ENCODE results near the gene CHCHD2. TPM values are rescaled to one million over a fixed set of nuclear protein-coding genes. Genes with fewer than 3 reads are reported as not detected.

CHCHD2 gene
- total RNA-seq, 2 donors from 2014 or later = 356 to 575 TPM

GRCh38 chr7:56062382-56062781 lies 43.9 kb downstream of the CHCHD2 start:
- no peaks in the 10 kb centered on the region for H3K27me3 ChIP-seq (replicated peaks; ENCODE audit: insufficient read depth)
- intact Hi-C loops (cut with DNase I) = no loop called here
- 92% methylated on average over 2 of the region's 2 CpGs for WGBS
- H3K27ac ChIP-seq = no peak overlapping the region
- no peak for DNase-seq (ENCODE audit: low spot score)
- no peaks in the 10 kb centered on the region for H3K36me3 ChIP-seq
- no peaks in the 10 kb centered on the region for H3K4me1 ChIP-seq (replicated peaks)
- no peak for TF ChIP-seq POLR2AphosphoS5 (IDR thresholded peaks at IDR 0.05)
- TF ChIP-seq POLR2A (IDR thresholded peaks at IDR 0.05) = no peak
- no peak for TF ChIP-seq CTCF (IDR thresholded peaks at IDR 0.05)
- no peak overlapping the region for H3K4me3 ChIP-seq
- H3K9me3 ChIP-seq = no peaks in the 10 kb centered on the region

GRCh38 chr7:56053993-56054392 lies 52.3 kb downstream of the CHCHD2 start:
- Histone ChIP-seq H3K4me3 (no peak overlapping the region), H3K27me3 (replicated peaks; ENCODE audit: insufficient read depth) (no peaks in the 10 kb centered on the region), H3K27ac (no peak overlapping the region), H3K36me3 (peaks cover 8 to 11% of the 10 kb centered on the region in 2 donors), H3K9me3 (no peaks in the 10 kb centered on the region), H3K4me1 (replicated peaks) (no peaks in the 10 kb centered on the region)
- intact Hi-C loops (cut with DNase I) = loop anchor here (10.0 kb wide), 1 partner anchor 89 kb away; the partner anchor contains the start of gene NIPSNAP2
- TF ChIP-seq POLR2AphosphoS5 (IDR thresholded peaks at IDR 0.05) (no peak), POLR2A (IDR thresholded peaks at IDR 0.05) (no peak)
- 83% methylated on average over 2 of the region's 2 CpGs for WGBS
- DNase-seq (ENCODE audit: low spot score) = no peak

- Histone ChIP-seq H3K9me3 (no peaks in the 10 kb centered on the region), H3K4me1 (replicated peaks) (no peaks in the 10 kb centered on the region), H3K36me3 (peaks cover 8 to 11% of the 10 kb centered on the region in 2 donors), H3K27me3 (replicated peaks; ENCODE audit: insufficient read depth) (no peaks in the 10 kb centered on the region), H3K27ac (no peak overlapping the region), H3K4me3 (no peak overlapping the region)
- no peak for TF ChIP-seq CTCF (IDR thresholded peaks at IDR 0.05)
- TF ChIP-seq POLR2A (IDR thresholded peaks at IDR 0.05) = no peak
- no peak for TF ChIP-seq POLR2AphosphoS5 (IDR thresholded peaks at IDR 0.05)
- WGBS = 81% methylated on average over 9 of the region's 9 CpGs
- DNase-seq (ENCODE audit: low spot score) = no peak
- intact Hi-C loops (cut with DNase I) = loop anchor here (10.0 kb wide), 1 partner anchor 89 kb away; the partner anchor contains the start of gene NIPSNAP2
Observed at GRCh38 chr7:56053379-56053778, 52.9 kb downstream of the CHCHD2 start.

Small RNAs within 50 kb of the gene (small RNA-seq; reads per million reads assigned to genes)
- gene SNORA15 (0 to 0.10 reads per million in 2 donors), gene SNORA22B (0 reads per million in 2 donors)

Other genes starting within 250 kb of the CHCHD2 start
- gene SEPTIN14, start 243.7 kb downstream of the CHCHD2 start, total RNA-seq = 10 to 100 TPM in 1 of 2 donors, not detected in 1; 26.2 TPM
- gene ZNF713, start 219.0 kb downstream of the CHCHD2 start, total RNA-seq = 1 to 10 TPM; 7.7 to 8.2 TPM
- 10 to 100 TPM in 1 of 2 donors, 1 to 10 TPM in 1; 5.8 to 11.6 TPM for gene MRPS17, start 154.6 kb downstream of the CHCHD2 start, total RNA-seq
- 10 to 100 TPM; 83.3 to 84.0 TPM for gene NIPSNAP2, start 141.9 kb downstream of the CHCHD2 start, total RNA-seq
- gene PSPH, start 55.0 kb downstream of the CHCHD2 start, total RNA-seq = 10 to 100 TPM; 25.8 to 47.1 TPM
- gene CCT6A, start 54.7 kb downstream of the CHCHD2 start, total RNA-seq = 10 to 100 TPM; 60.0 to 64.3 TPM
- 100 to 1,000 TPM; 152 to 210 TPM for gene SUMF2, start 42.2 kb downstream of the CHCHD2 start, total RNA-seq
- gene PHKG1, start 13.5 kb downstream of the CHCHD2 start, total RNA-seq = 1 to 10 TPM in 1 of 2 donors, under 1 TPM in 1; 0.82 to 2.4 TPM
- 10 to 100 TPM; 11.1 to 40.4 TPM for gene NUPR2, start 9.9 kb upstream of the CHCHD2 start, total RNA-seq